Tibial nerve (tissue), 4 donors: Measurements from ENCODE around the gene GAB3.

Experiments
- CTCF ChIP-seq, 5 experiments: fragments of 200-600 bp in 3 of 5; fragments of 450-650 bp in 2 of 5; sonication (generic) in 3 of 5; IDR thresholded peaks; one replicate each; pipeline ENCODE4 v1.5.1; 2016 to 2019; ENCODE audit warnings: antibody characterized with exemption in 5 of 5, mild to moderate bottlenecking in 3 of 5, moderate library complexity in 2 of 5
- EP300 ChIP-seq, 2 donors: sonication (generic); formaldehyde crosslinking; IDR thresholded peaks; one replicate each; pipeline ENCODE4 v1.6.1; 2017; ENCODE audit warnings: antibody characterized with exemption in 2 of 2, mild to moderate bottlenecking in 1 of 2
- POLR2A ChIP-seq, 2 donors: fragments of 450-650 bp; IDR thresholded peaks; one replicate each; pipeline ENCODE4 v1.6.1; 2017; ENCODE audit warnings: antibody characterized with exemption in 2 of 2, mild to moderate bottlenecking in 2 of 2, moderate library complexity in 2 of 2

GRCh38 chrX:154721155-154721554 is 29.7 kb downstream of the GAB3 start:
- TF ChIP-seq CTCF (IDR thresholded peaks at IDR 0.05) (no peak), POLR2A (IDR thresholded peaks at IDR 0.05) (no peak), EP300 (IDR thresholded peaks at IDR 0.05) (no peak)
